ENCODE results near the gene FTSJ1. TPM values are rescaled to one million over a fixed set of nuclear protein-coding genes. Genes with fewer than 3 reads are reported as not detected.

The FTSJ1 gene
- total RNA-seq, 1 donor from 2014 or later, result 14.3 TPM

GRCh38 chrX:48468693-48469691 is 7.0 kb upstream of the FTSJ1 start:
- ATAC-seq (ENCODE audit: poor library complexity), result no peak

GRCh38 chrX:48470110-48470832 is 5.7 kb upstream of the FTSJ1 start, which contains the start of gene SLC38A5:
SLC38A5 (minus strand) TSS chrX:48470260; CDS start chrX:48467924, 2,336 bp downstream.
- intact Hi-C loops (cut with DNase I), result no loop called here
- no peak for DNase-seq
- ATAC-seq (ENCODE audit: poor library complexity), result no peak

More at GRCh38 chrX:48468693-48469691, 7.0 kb upstream of the FTSJ1 start:
- no peak for DNase-seq
- intact Hi-C loops (cut with DNase I), result no loop called here

DNA sequence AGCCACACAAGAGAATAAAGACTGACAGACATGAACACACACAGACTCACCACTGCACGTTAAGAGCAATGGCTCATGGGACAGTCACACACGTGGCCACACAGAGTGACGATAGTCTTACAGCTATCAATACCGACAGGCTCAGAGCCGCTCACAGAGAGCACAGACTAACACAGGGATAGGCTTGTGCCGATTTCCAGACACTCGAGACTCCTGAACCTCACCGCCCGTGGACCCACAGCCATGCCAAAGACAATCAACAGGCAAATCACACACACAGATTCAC is 5.2 kb upstream of the FTSJ1 start:
- no peak for ATAC-seq (ENCODE audit: poor library complexity)
- no peak for DNase-seq
- intact Hi-C loops (cut with DNase I), result no loop called here

- DNase-seq (no peak), ATAC-seq (ENCODE audit: poor library complexity) (no peak)
- intact Hi-C loops (cut with DNase I), result no loop called here
Measured at GRCh38 chrX:48471504-48471903, 4.5 kb upstream of the FTSJ1 start.

DNA sequence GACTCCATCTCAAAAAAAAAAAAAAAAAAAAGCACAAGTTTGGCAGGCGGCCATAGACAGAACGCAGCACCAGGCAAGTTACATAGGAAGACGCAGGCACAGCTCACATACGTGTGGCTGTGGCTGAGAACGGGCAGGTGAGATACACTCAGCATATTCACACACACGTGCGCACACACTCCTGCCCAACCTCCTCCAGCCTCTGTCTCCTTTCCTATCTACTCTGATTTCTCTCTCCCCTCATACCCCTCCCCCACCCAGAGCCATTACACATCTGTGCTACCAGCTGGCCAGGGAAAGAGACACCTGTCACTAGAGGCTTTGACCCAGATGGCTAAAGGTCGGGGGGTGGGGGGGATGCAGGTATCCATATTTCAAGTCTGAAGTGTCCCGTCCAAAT is 3.8 kb upstream of the FTSJ1 start:
- DNase-seq (no peak), ATAC-seq (ENCODE audit: poor library complexity) (no peak)
- intact Hi-C loops (cut with DNase I), result no loop called here

DNA sequence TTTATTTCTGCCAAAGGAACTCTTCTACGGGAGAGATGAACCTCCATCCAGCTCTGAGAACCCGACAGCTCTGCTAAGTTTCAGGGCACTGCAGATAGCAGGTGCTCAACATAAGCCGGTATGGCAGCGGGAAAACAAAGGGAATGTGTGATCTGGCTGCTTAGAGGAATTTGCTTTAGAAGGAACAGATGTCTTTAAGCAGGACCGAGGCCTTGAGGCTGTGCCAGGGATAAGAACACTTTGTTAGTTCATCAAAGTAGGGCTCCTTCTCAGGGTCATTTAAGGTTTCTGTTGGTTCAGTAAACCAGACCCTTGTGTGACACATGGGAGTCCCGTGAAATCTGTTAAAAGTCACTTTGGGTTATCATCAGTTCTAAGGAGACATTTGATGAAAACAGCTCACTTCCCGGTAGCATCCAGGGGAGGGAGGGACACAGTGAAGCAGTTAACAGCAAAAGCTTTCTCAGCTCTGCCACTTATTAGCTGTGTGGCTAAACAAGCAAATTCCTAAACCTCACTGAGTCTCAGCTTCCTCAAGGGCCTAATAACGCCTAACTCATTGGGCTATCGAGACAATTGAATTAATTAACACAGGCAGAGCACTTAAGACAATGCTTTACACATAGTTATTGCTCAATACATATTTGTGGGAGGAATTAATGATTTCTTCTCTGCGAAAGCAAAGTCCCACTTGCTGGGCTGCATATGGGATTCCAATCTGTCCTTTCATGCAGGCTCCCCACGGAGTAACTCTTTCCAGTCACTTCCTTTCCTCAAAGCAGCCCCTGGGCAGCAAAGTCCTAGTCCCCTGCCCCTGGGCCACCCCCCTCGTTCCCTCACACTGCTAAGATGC is 2.9 kb upstream of the FTSJ1 start:
- ATAC-seq (ENCODE audit: poor library complexity) (no peak), DNase-seq (no peak)
- intact Hi-C loops (cut with DNase I), result no loop called here

GRCh38 chrX:48473704-48473990 is 2.4 kb upstream of the FTSJ1 start:
- no peak for DNase-seq
- intact Hi-C loops (cut with DNase I), result no loop called here

GRCh38 chrX:48474127-48474526 is 1.9 kb upstream of the FTSJ1 start:
- DNase-seq (no peak), ATAC-seq (ENCODE audit: poor library complexity) (no peak)
- intact Hi-C loops (cut with DNase I), result no loop called here

More at GRCh38 chrX:48473704-48473990, 2.4 kb upstream of the FTSJ1 start:
- ATAC-seq (ENCODE audit: poor library complexity), result no peak

DNA sequence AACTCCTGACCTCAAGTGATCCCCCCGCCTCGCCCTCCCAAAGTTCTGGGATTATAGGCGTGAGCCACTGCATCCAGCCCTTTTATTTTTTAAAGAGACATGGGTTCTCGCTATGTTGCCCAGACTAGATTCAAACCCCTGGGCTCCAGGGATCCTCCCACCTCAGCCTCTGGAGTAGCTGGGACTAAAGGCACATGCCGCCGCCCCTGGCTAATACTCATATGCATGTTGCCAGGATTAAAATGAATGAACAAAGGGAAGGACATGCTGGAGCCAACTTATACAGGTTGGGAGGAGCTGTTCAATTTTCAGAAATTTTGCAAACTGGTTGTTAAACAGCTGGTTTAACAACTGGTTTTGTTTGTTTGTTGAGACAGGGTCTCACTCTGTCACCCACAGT is 1.4 kb upstream of the FTSJ1 start:
- intact Hi-C loops (cut with DNase I), result no loop called here
- no peak for DNase-seq
- no peak for ATAC-seq (ENCODE audit: poor library complexity)

- no peak for ATAC-seq (ENCODE audit: poor library complexity)
- DNase-seq, result no peak
- intact Hi-C loops (cut with DNase I), result no loop called here
Measured at GRCh38 chrX:48475296-48475695, 703 bp upstream of the FTSJ1 start.

DNA sequence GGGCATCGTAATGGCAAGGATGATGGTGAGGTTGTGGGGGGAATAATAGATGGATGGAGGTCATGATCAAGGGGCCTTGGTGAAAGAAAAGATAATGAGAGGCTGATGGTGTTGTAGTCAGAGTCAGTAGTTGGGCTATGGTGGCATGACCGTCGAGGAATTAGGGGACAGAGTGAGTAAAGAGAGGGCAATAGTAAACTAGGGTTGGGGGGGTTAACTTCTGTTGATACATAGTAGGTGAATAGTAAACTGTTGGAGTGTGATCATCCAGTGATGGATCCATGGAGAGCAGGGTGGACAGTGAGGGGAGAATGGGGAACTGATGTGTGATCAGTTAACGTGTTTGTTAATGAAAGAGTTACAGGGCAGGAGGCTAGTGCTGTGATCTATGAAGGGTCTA is 920 bp downstream of the FTSJ1 start:
- ATAC-seq (ENCODE audit: poor library complexity) (no peak), DNase-seq (no peak)
- intact Hi-C loops (cut with DNase I), result no loop called here

GRCh38 chrX:48477960-48478755 is 2.2 kb downstream of the FTSJ1 start:
- intact Hi-C loops (cut with DNase I), result no loop called here
- DNase-seq, result no peak
- no peak for ATAC-seq (ENCODE audit: poor library complexity)

DNA sequence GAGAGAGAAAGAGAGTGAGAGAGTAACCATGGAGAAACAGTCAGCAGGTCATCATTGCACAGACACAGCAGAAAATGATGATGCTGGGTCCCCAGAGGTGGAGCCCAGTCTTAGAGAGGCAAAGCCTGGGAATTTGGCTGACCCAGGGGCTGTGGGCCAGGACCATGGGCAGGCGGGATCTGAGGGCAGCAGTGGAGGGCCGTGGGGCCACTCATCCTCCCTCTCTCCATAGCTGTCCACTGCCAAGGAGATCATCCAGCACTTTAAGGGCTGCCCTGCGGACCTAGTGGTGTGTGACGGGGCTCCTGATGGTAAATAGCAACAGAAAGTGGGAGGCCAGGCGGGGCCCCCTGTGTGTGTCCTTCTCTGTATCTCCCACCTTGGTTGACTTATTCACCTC is 2.8 kb downstream of the FTSJ1 start:
- ATAC-seq (ENCODE audit: poor library complexity) (no peak), DNase-seq (no peak)
- intact Hi-C loops (cut with DNase I), result no loop called here

DNA sequence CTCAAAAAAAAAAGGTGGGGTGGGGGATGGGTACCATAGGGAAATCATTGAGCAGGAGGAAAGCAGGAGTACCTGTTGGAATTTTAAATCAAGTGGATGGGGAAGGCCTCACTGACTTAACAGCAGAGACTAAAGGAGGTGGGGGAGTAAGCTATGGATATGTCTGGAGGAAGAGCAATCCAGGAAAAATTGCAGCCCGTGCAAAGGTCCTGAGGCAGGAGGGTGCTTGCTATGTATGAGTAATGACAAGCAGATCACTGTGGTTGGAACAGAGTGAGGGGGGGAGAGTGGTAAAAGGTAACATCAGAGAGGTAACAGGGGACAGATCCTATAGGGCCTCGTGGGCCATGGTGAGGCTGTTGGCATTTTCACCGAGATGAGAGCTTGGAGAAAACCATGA is 4.1 kb downstream of the FTSJ1 start:
- DNase-seq (no peak), ATAC-seq (ENCODE audit: poor library complexity) (no peak)
- intact Hi-C loops (cut with DNase I), result no loop called here

- ATAC-seq (ENCODE audit: poor library complexity) (no peak), DNase-seq (no peak)
- intact Hi-C loops (cut with DNase I), result no loop called here
Measured at GRCh38 chrX:48480583-48480982, 4.6 kb downstream of the FTSJ1 start.

- no peak for ATAC-seq (ENCODE audit: poor library complexity)
- intact Hi-C loops (cut with DNase I), result no loop called here
- no peak for DNase-seq
Measured at GRCh38 chrX:48482526-48482925, 6.5 kb downstream of the FTSJ1 start.

- DNase-seq, result no peak
- no peak for ATAC-seq (ENCODE audit: poor library complexity)
- intact Hi-C loops (cut with DNase I), result no loop called here
Measured at GRCh38 chrX:48487362-48487798, 11.4 kb downstream of the FTSJ1 start.

DNA sequence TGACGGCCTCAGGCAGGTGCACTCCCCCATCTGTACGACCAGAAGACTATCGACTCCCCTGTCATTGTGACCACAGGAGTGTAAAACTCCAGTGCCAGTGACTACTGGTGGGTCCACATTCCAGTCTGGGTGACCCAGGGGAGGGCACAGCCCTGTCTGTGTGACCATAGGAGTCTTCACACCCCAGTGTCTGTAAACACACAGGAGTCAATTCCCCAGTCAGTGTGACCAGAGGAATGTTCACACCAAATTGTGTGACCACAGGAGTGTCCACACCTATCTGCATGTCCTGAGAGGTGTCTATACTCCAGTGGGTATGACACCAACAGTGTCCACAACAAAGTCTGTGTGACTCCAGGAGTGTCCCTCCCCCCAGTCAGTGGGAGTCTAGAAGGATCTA is 12.0 kb downstream of the FTSJ1 start:
- DNase-seq (no peak), ATAC-seq (ENCODE audit: poor library complexity) (no peak)
- intact Hi-C loops (cut with DNase I), result no loop called here

GRCh38 chrX:48489296-48489695 is 13.3 kb downstream of the FTSJ1 start:
- DNase-seq (no peak), ATAC-seq (ENCODE audit: poor library complexity) (no peak)
- intact Hi-C loops (cut with DNase I), result no loop called here

Data from Right ventricle myocardium superior (tissue), 1 donor.